Stimulated activated CD4-positive, alpha-beta T cell treated with anti-CD3 and anti-CD28 coated beads, TNF-alpha, amount 100 ng/mL, for 1 hour (primary cell): ENCODE measurements around the gene NAIF1.
"Not testable (repeated sequence)": the region's sequence is repeated elsewhere in the genome, so short reads cannot be mapped to it uniquely, and the experiment has no call there.

Experiments
- DNase-seq, 3 donors: peaks; one replicate each; pipeline ENCODE4 v3.0.0-alpha.2; 2020; ENCODE audit warnings: low read depth in 3 of 3, low spot score in 1 of 3

The NAIF1 gene

DNA sequence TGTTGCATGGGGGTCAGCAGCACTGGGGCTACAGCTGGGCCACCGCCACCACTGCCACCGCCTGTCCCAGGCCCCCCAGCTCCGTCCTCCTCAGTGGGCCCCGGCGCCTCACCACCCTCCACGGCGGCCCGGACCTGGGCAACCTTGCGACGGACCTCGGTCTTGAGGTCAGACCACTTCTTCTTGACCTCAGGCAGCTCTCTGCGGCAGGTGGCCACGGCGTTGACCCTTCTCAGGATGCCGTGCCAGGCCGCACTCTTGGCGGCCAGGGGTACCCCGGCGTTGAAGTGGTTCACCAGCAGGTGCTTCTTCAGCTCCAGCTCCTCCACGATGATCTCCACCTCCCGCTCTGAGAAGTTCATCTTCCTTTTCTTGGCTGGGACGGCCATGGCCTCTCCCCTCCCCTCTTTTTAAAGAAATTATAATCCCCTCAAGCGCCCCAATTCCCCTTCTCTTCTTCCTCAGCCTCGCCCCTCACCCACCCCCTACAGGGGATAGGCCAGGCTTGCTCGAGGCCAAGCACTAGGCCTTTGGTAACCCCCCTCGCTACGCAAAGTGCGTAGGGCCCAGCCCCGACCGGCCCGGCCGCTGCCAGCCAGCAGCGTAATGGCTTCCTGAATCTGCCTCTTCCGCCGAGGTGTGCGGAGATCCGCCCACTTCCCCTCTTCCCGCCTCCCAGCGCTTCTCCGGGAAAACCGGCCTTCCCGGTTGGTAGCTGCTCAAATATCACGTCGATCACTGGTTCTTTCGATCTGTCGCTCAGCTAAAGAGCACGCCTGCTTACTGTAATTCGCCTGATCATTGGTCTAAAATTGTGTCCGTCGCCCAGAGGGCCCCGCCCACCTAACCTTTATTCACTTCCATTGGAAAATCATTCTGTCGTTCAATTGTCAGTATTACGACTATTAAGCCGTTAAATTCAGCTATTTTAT is at the start of gene NAIF1:
TSS of gene NAIF1 (minus strand) at position 608 of the 932 bp plus-strand sequence. CDS start at position 389, 219 bp downstream.
- peak; percentile 91 to 93 (median 92) for DNase-seq

DNA sequence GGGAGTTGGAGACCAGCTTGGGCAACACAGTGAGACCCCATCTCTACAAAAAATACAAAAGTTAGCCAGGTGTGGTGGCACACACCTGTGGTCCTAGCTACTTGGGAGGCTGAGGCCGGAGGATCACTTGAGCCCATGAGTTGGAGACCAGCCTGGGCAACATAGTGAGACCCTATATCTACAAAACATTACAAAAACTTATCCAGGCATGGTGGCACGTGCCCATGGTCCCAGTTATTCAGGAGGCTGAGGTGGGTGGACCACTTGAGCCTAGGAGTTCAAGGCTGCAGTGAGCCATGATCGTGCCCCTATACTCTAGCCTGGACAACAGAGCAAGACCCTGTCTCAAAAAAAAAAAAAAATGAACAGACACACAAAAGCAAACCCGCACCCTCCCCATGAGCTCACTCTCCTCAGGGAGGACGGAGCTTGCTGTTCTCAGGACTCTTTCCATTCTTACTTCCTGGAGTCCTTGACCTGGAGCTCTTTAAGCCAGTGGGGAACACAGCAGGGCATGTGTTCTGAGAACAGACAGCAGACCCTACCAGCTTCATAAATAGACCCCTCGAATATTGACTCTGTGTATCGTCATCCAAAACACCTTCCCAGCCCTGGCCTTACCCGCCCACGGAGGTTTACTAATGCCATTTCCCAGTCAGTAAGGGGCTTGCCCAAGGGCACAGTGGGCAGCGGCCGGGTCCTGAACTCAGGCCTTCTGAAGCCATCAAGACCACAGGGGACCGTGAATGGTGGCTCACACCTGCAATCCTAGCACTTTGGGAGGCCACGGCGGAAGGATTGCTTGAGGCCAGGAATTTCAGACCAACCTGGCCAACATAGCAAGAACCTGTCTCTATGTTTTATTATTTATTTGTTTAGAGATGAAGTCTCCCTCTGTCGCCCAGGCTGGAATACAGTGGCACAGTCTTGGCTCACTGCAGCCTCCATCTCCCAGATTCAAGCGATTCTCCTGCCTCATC is 49.3 kb upstream of the NAIF1 start:
- DNase-seq: no peak

DNA sequence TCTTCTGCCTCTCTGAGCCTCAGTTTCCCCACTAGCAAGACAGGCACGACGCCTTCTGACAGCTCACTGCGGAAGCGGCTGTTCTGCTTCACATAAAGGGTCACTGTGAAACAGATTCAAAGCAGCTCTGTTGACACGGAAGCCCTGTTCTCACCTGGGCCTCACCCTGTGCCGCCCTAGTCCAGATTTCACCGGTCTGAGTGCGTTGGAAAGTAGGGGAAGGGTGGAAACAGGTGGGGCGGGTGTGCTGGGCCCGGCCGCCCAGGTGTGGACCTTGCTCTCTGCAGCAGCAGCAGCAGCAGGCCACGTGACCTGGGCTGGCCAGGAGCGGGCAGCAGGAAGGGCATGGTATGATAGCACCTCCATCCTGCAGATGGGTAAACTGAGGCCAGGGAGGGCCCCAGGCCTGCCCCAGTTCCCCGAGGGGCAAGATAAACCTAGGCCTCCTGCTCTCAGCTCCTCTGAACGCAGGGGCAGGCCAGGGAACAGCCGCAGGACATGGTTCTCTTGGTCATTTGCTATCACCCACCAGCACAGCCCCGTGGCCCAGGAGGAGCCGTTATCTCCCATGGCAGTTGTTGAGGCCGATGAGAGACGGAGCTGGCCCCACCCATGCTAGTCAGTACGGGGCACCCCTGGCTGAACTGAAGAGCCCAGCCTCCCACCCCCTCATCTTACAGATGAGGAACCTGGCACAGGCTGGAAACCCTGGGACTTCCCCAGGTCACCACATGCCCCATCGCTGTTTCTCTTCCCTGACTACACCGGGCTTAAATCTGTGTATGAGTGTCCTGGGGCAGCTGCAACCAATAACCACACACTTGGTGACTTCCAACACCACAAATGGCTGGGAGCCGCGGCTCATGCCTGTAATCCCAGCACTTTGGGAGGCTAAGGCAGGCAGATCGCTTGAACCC is 48.3 kb upstream of the NAIF1 start:
- DNase-seq: no peak

GRCh38 chr9:128114326-128115186 is 47.4 kb upstream of the NAIF1 start:
- DNase-seq: no peak

DNA sequence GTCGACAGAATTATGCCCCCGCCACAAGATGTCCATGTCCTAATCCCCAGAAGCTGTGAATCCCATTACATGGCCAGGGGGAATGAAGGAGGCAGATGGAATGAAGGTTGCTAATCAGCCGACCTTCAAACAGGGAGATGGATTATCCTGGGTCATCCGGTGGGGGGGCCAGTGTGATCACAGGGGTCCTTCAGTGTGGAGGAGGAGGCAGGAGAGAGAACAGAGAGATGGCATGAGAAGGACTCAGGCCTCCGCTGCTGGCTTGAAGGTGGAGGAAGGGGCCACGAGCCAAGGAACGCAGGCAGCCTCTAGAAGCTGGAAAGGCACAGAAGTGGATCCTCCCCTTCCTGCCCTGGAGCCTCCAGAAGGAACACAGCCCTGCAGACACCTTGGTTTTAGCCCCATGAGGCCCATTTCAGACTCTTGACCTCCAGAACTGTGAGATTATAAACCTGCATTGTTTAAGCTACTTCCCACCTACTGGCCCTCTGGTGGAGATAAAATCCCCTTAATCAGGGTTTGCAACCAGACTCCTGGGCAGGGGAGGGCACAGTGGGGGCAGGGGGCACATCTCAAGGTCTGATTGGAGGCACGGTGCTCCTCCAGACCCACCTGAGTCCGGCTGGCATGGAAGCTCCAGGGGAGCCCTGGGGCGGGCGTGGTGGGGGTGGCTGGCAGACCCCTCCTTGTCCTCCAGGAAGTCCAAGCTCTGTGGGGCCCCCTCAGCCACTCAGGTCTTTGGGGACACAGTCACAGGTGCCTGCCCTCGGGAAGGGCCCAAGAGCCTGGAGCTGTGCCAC is 46.6 kb upstream of the NAIF1 start:
- no peak for DNase-seq

DNA sequence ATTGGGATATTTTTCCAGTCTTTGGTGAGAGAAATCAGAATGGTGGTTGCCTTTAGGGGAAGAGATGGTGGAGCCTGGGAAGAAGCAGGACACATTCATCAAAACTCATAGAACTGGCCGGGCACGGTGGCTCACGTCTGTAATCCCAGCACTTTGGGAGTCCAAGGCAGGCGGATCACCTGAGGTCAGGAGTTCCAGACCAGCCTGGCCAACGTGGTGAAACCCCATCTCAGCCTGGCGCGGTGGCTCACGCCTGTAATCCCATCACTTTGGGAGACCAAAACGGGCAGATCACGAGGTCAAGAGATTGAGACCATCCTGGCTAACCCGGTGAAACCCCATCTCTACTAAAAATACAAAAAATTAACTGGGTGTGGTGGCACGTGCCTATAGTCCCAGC is 44.6 kb upstream of the NAIF1 start:
- not testable (repeated sequence) for DNase-seq

DNA sequence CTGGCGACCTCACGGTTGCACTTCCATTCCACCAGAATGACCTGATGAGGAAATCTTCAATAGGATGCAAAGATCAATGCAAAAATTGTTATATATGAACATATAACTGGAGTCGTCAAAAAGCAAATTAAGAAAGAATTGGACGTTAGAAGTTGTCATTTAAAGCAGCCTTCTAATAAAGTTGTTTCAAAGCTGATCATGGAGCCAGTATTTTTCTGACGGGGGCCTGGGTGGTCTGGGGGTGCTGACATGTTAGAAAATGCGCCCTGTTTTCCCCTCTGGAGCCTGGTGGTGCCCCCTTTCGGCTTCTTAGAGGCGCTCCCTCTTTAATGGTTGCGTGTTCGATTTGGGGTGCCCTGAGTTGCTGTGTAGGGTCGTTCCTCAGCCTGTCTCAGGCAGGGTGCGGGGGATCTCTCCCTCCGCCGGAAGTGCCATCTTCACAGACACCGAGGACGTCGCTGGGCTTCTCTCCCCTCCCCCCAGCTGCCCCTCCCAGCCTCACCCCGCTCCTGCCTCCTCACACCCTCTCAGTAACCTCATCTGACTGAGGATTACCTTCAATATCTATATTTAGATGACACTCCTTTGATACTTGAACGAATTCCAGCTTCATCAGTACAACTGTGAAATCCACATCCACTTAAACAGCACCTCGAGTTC is 42.1 kb upstream of the NAIF1 start:
- DNase-seq: no peak

DNA sequence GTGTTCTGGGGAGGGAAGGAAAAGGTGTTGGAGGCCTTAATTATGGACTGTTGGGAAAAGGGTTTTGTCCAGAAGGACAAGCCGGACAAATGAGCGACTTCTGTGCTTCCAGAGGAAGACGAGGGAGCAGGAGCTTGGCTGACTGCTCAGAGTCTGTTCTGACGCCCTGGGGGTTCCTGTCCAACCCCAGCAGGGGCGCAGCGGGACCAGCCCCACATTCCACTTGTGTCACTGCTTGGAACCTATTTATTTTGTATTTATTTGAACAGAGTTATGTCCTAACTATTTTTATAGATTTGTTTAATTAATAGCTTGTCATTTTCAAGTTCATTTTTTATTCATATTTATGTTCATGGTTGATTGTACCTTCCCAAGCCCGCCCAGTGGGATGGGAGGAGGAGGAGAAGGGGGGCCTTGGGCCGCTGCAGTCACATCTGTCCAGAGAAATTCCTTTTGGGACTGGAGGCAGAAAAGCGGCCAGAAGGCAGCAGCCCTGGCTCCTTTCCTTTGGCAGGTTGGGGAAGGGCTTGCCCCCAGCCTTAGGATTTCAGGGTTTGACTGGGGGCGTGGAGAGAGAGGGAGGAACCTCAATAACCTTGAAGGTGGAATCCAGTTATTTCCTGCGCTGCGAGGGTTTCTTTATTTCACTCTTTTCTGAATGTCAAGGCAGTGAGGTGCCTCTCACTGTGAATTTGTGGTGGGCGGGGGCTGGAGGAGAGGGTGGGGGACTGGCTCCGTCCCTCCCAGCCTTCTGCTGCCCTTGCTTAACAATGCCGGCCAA is 41.3 kb upstream of the NAIF1 start:
- no peak for DNase-seq

GRCh38 chr9:128107468-128108268 is 40.5 kb upstream of the NAIF1 start:
- no peak for DNase-seq

GRCh38 chr9:128106940-128107467 is 39.9 kb upstream of the NAIF1 start:
- DNase-seq: no peak

GRCh38 chr9:128106181-128106939 is 39.2 kb upstream of the NAIF1 start:
- no peak for DNase-seq

GRCh38 chr9:128105538-128106175 is 38.5 kb upstream of the NAIF1 start:
- no peak for DNase-seq

GRCh38 chr9:128104171-128104618 is 37.1 kb upstream of the NAIF1 start:
- no peak for DNase-seq

GRCh38 chr9:128103589-128103962 is 36.5 kb upstream of the NAIF1 start:
- DNase-seq: peak in 2 of 3 donors; percentile 13 to 20
